HG02885 (cell line): ENCODE data around the gene GYS1.
"Not testable (repeated sequence)": the region's sequence is repeated elsewhere in the genome, so short reads cannot be mapped to it uniquely, and the experiment has no call there.

Experiments
- ATAC-seq: cut with Tn5 transposase; IDR thresholded peaks from one replicate; pipeline ENCODE4 v1.9.1; 2021; ENCODE audit warnings: mild to moderate bottlenecking; ENCODE audit not compliant: unreplicated experiment, poor library complexity

GYS1 gene

GRCh38 chr19:48993175-48994034 is at the start of gene GYS1, which contains the start of gene RUVBL2:
Gene GYS1, minus strand, starts transcription at chr19:48993309. Its CDS starts 197 bp downstream, at chr19:48993112.
Gene RUVBL2, plus strand, starts transcription at chr19:48993887. Its CDS starts 25 bp downstream, at chr19:48993912.
- peak; percentile 89 for ATAC-seq

- not testable (repeated sequence) for ATAC-seq
These were observed 49.6 kb upstream of the GYS1 start for GRCh38 chr19:49042666-49043065.

GRCh38 chr19:49042177-49042576 is 49.1 kb upstream of the GYS1 start:
- ATAC-seq: no peak

- not testable (repeated sequence) for ATAC-seq
These were observed 46.6 kb upstream of the GYS1 start for GRCh38 chr19:49039736-49040135.

- ATAC-seq: not testable (repeated sequence)
These were observed 45.6 kb upstream of the GYS1 start for GRCh38 chr19:49038557-49039276.

- ATAC-seq: not testable (repeated sequence)
These were observed 45.0 kb upstream of the GYS1 start for GRCh38 chr19:49038111-49038510.

GRCh38 chr19:49036815-49037214 is 43.7 kb upstream of the GYS1 start, which contains the start of gene CGB1:
Gene CGB1, minus strand, starts transcription at chr19:49036895. Its CDS starts 184 bp downstream, at chr19:49036711.
- ATAC-seq: not testable (repeated sequence)

GRCh38 chr19:49031642-49032301 is 38.7 kb upstream of the GYS1 start, which contains the start of gene CGB2:
Gene CGB2, plus strand, starts transcription at chr19:49031890. Its CDS starts 206 bp downstream, at chr19:49032096.
- not testable (repeated sequence) for ATAC-seq

- ATAC-seq: not testable (repeated sequence)
These were observed 37.2 kb upstream of the GYS1 start for GRCh38 chr19:49030323-49030722.

GRCh38 chr19:49029749-49030148 is 36.6 kb upstream of the GYS1 start:
- ATAC-seq: not testable (repeated sequence)

- not testable (repeated sequence) for ATAC-seq
These were observed 35.6 kb upstream of the GYS1 start for GRCh38 chr19:49028686-49029085.

- ATAC-seq: not testable (repeated sequence)
These were observed 32.5 kb upstream of the GYS1 start for GRCh38 chr19:49025599-49025998.

- ATAC-seq: not testable (repeated sequence)
These were observed 32.0 kb upstream of the GYS1 start for GRCh38 chr19:49025088-49025487.

- not testable (repeated sequence) for ATAC-seq
These were observed 31.1 kb upstream of the GYS1 start, which contains the start of gene CGB3 for GRCh38 chr19:49024233-49024632. Gene CGB3, minus strand, starts transcription at chr19:49024333. Its CDS starts 362 bp downstream, at chr19:49023971.

- ATAC-seq: no peak
These were observed 29.0 kb upstream of the GYS1 start for GRCh38 chr19:49022116-49022515.

GRCh38 chr19:49020931-49021895 is 28.1 kb upstream of the GYS1 start:
- ATAC-seq: no peak

GRCh38 chr19:49020342-49020741 is 27.2 kb upstream of the GYS1 start:
- ATAC-seq: no peak

- no peak for ATAC-seq
These were observed 26.3 kb upstream of the GYS1 start for GRCh38 chr19:49019242-49019932.
